Gastroesophageal sphincter (tissue), 4 donors: Measurements from ENCODE around the gene KCTD19. TPM values are rescaled to one million over a fixed set of nuclear protein-coding genes. Genes with fewer than 3 reads are reported as not detected.

Experiments
- ATAC-seq: fragments of 150-250 bp; one replicate; pipeline ENCODE4 v1.9.1; 2016; ENCODE audit warnings: mild to moderate bottlenecking, moderate library complexity
- H3K27ac ChIP-seq, 4 donors: fragments of 200-600 bp; sonication (generic) in 3 of 4; 1 replicate in 3 of 4; 2 replicates in 1 of 4; pipeline ENCODE4 v1.5.1; 2016 to 2019
- H3K27me3 ChIP-seq: fragments of 200-600 bp; sonication (generic); one replicate; pipeline ENCODE4 v1.5.1; 2019
- H3K36me3 ChIP-seq, 2 donors: fragments of 200-600 bp; sonication (generic); one replicate each; pipeline ENCODE4 v1.5.1; 2019; ENCODE audit warnings: control low read depth in 1 of 2
- H3K4me1 ChIP-seq, 3 donors: fragments of 200-600 bp; sonication (generic); 1 replicate in 2 of 3; 2 replicates in 1 of 3; pipeline ENCODE4 v1.5.1; 2016 to 2019; ENCODE audit warnings: control low read depth in 2 of 3
- H3K4me3 ChIP-seq, 2 donors: fragments of 200-600 bp; sonication (generic); one replicate each; pipeline ENCODE4 v1.5.1; 2019; ENCODE audit warnings: mild to moderate bottlenecking in 1 of 2, moderate library complexity in 1 of 2
- H3K9me3 ChIP-seq, 3 donors: fragments of 200-600 bp; sonication (generic); one replicate each; pipeline ENCODE4 v1.5.1; 2017 to 2019; ENCODE audit warnings: control low read depth in 2 of 3
- EP300 ChIP-seq: sonication (generic); formaldehyde crosslinking; IDR thresholded peaks from one replicate; pipeline ENCODE4 v1.6.1; 2017; ENCODE audit warnings: antibody characterized with exemption, mild to moderate bottlenecking
- POLR2A ChIP-seq, 2 donors: fragments of 450-650 bp; IDR thresholded peaks; one replicate each; pipeline ENCODE4 v1.6.1; 2017; ENCODE audit warnings: antibody characterized with exemption in 2 of 2, mild to moderate bottlenecking in 2 of 2, moderate library complexity in 1 of 2
- POLR2AphosphoS5 ChIP-seq: sonication (generic); formaldehyde crosslinking; IDR thresholded peaks from one replicate; pipeline ENCODE4 v1.6.1; 2017; ENCODE audit warnings: antibody characterized with exemption
- WGBS, 2 donors: methylation state at CpG; one replicate each; pipeline ENCODE4 v1.1.5; 2018; ENCODE audit warnings: low coverage in 1 of 2; 5-methylcytosine and 5-hydroxymethylcytosine counted together
- total RNA-seq, 4 donors: library from RNA; depleted of rRNA; stranded (reverse); fragments of >200 nt; gene quantifications; one replicate each; pipeline ENCODE4 v1.1.0, GENCODE V29; 2016
- TF ChIP-seq, protein P1 (sequence below), 4 experiments: fragments of 200-600 bp in 2 of 4; fragments of 450-650 bp in 2 of 4; sonication (generic) in 1 of 4; IDR thresholded peaks; one replicate each; pipeline ENCODE4 v1.5.1; 2017 to 2019; ENCODE audit warnings: antibody characterized with exemption in 4 of 4, mild to moderate bottlenecking in 2 of 4, moderate library complexity in 2 of 4

The KCTD19 gene
- total RNA-seq, 4 donors from 2014 or later: 0.13 to 0.19 TPM; not detected in 2

DNA sequence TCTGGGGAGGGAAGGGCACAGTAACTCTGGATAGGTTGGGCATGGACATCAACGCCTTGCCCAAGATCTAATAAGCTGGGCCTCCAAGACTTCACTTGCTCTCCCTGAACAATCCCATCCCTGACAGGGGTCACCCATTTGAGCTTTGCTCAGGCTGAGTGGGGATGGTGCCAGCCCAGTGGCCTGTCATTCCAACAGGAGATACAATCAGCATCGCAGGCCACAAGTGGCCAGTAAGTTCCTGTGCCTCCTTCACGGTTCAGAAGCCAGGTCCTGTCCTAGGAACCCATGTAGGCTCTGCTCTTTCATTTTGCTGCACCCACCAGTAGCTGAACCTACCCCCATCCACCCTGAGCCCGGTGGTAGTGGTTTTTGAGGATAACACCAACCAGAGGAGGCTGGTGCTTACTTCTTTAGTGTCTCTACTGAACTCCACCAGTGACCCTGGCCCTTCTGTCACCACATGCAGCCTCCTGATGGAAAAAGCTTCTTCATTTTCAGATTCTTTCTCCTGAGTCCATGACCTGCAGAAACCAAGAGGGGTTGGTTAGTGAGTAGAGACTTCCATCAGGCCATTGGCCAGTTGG is 32.3 kb downstream of the KCTD19 start:
- peaks cover 5% of the 10 kb centered on the region for H3K27me3 ChIP-seq
- no peaks in the 10 kb centered on the region for H3K36me3 ChIP-seq
- ATAC-seq: no peak
- 100% methylated on average over 1 of the region's 4 CpGs; no CpG with 5 or more reads in 1 of the 2 donors for WGBS, 2 donors
- H3K4me1 ChIP-seq: no peaks in the 10 kb centered on the region
- no peak overlapping the region for H3K4me3 ChIP-seq
- no peaks in the 10 kb centered on the region for H3K9me3 ChIP-seq
- TF ChIP-seq EP300 (no peak), POLR2AphosphoS5 (no peak), POLR2A (IDR thresholded peaks at IDR 0.05) (no peak)
- no peak overlapping the region for H3K27ac ChIP-seq

DNA sequence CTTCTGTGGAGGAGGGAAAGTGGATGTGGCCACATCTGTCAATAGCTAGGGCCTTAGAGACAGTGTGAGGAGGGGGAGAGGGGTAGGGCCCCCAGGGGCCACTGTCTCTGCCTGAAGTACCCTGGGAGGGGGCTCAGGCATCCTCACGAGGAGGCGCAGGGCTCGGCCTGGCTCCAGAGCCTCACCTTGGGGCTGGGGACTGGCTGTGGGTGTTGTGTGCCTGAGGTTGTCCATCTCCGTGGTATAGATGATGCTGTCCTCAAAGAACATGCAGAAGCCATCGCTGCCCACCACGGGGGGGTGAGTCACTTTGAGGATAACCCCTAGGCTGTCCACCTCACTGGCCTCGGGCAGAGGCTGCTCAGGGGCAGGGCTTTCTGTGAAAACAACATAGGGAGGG is 35.1 kb downstream of the KCTD19 start:
- Histone ChIP-seq H3K9me3 (no peaks in the 10 kb centered on the region), H3K27ac (no peak overlapping the region), H3K4me3 (no peak overlapping the region), H3K4me1 (no peaks in the 10 kb centered on the region), H3K36me3 (no peaks in the 10 kb centered on the region), H3K27me3 (no peaks in the 10 kb centered on the region)
- TF ChIP-seq EP300: no peak
- TF ChIP-seq, protein P1, sequence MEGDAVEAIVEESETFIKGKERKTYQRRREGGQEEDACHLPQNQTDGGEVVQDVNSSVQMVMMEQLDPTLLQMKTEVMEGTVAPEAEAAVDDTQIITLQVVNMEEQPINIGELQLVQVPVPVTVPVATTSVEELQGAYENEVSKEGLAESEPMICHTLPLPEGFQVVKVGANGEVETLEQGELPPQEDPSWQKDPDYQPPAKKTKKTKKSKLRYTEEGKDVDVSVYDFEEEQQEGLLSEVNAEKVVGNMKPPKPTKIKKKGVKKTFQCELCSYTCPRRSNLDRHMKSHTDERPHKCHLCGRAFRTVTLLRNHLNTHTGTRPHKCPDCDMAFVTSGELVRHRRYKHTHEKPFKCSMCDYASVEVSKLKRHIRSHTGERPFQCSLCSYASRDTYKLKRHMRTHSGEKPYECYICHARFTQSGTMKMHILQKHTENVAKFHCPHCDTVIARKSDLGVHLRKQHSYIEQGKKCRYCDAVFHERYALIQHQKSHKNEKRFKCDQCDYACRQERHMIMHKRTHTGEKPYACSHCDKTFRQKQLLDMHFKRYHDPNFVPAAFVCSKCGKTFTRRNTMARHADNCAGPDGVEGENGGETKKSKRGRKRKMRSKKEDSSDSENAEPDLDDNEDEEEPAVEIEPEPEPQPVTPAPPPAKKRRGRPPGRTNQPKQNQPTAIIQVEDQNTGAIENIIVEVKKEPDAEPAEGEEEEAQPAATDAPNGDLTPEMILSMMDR (IDR thresholded peaks at IDR 0.05): no peak
- no peak for TF ChIP-seq POLR2AphosphoS5
- no peak for TF ChIP-seq POLR2A (IDR thresholded peaks at IDR 0.05)
- no peak for ATAC-seq
- 0 to 63% methylated on average over 1 to 2 of the region's 7 CpGs for WGBS, 2 donors

DNA sequence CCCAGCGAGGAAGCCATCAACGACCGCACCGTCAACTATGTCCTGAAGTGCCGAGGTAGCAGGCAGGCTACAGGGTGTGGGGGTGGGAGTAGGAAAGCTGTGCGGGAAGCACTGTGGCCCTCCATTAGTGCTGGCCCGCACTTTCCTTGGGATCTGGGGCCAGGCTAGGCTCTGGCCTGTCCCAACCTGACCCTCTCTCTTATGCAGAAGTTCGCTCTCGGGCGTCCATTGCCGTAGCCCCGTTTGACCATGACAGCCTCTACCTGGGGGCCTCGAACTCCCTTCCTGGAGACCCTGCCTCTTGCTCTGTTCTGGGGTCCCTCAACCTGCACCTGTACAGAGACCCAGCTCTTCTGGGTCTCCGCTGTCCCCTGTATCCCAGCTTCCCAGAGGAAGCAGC is 38.6 kb downstream of the KCTD19 start:
- TF ChIP-seq, protein P1 (IDR thresholded peaks at IDR 0.05): no peak
- no peak for TF ChIP-seq POLR2A (IDR thresholded peaks at IDR 0.05)
- no peak for TF ChIP-seq EP300
- TF ChIP-seq POLR2AphosphoS5: no peak
- ATAC-seq: no peak

DNA sequence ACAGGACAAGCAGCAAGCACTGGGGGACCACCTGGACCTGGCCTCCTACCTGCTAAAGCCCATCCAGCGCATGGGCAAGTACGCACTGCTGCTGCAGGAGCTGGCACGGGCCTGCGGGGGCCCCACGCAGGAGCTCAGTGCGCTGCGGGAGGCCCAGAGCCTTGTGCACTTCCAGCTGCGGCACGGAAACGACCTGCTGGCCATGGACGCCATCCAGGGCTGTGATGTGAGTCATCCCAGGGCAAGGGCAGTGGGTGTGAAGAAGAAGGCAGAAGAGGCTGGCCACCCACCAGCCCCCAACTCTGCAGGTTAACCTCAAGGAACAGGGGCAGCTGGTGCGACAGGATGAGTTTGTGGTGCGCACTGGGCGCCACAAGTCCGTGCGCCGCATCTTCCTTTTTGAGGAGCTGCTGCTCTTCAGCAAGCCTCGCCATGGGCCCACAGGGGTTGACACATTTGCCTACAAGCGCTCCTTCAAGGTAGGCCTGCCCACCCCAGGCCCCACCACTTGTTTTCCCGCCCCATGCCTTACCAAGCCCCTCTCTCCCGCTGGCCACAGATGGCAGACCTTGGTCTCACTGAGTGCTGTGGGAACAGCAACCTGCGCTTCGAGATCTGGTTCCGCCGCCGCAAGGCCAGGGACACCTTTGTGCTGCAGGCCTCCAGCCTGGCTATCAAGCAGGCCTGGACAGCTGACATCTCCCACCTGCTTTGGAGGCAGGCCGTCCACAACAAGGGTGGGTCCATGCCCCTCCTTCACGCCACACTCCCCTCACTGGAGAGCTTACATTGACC is 39.9 kb downstream of the KCTD19 start:
- Histone ChIP-seq H3K36me3 (peaks cover 0 to 6% of the 10 kb centered on the region in 2 donors), H3K4me1 (no peaks in the 10 kb centered on the region), H3K27ac (no peak overlapping the region), H3K9me3 (no peaks in the 10 kb centered on the region), H3K4me3 (no peak overlapping the region), H3K27me3 (no peaks in the 10 kb centered on the region)
- no peak for TF ChIP-seq POLR2A (IDR thresholded peaks at IDR 0.05)
- no peak for TF ChIP-seq EP300
- no peak for TF ChIP-seq POLR2AphosphoS5
- TF ChIP-seq, protein P1 (IDR thresholded peaks at IDR 0.05): no peak
- 83% methylated on average over 1 of the region's 28 CpGs; no CpG with 5 or more reads in 1 of the 2 donors for WGBS, 2 donors
- ATAC-seq: no peak

More for the DNA sequence above, 38.6 kb downstream of the KCTD19 start:
- no peaks in the 10 kb centered on the region for H3K36me3 ChIP-seq
- no peaks in the 10 kb centered on the region for H3K9me3 ChIP-seq
- H3K27ac ChIP-seq: no peak overlapping the region
- no peaks in the 10 kb centered on the region for H3K4me1 ChIP-seq
- no peaks in the 10 kb centered on the region for H3K27me3 ChIP-seq
- no peak overlapping the region for H3K4me3 ChIP-seq
- WGBS, 2 donors: 95 to 100% methylated on average over 2 to 7 of the region's 14 CpGs

DNA sequence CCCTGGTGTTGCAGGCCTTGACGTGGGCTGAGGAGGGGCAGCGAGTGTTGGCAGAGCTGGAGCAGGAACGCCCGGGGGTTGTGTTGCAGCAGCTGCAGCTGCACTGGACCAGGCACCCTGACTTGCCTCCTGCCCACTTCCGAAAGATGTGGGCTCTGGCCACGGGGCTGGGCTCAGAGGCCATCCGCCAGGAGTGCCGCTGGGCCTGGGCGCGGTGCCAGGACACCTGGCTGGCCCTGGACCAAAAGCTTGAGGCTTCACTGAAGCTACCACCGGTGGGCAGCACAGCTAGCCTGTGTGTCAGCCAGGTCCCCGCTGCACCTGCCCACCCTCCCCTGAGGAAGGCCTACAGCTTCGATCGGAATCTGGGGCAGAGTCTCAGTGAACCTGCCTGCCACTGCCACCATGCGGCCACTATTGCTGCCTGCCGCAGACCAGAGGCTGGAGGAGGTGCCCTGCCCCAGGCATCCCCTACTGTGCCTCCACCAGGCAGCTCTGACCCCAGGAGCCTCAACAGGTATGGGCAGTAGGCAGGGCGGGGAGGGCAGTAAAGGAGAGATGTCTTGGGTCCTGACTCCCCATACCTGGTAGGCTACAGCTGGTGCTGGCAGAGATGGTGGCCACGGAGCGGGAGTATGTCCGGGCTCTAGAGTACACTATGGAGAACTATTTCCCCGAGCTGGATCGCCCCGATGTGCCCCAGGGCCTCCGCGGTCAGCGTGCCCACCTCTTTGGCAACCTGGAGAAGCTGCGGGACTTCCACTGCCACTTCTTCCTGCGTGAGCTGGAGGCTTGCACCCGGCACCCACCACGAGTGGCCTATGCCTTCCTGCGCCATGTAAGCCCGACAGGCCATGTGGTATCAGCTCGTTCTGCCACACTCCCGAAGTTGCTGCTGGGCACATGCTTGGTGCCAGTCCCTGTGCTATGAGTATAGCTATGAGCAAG is 41.6 kb downstream of the KCTD19 start:
- TF ChIP-seq, protein P1 (IDR thresholded peaks at IDR 0.05): peak in 1 of 4 experiments; percentile 41
- no peak for TF ChIP-seq POLR2A (IDR thresholded peaks at IDR 0.05)
- 80% methylated on average over 1 of the region's 34 CpGs; no CpG with 5 or more reads in 1 of the 2 donors for WGBS, 2 donors
- Histone ChIP-seq H3K27me3 (no peaks in the 10 kb centered on the region), H3K9me3 (no peaks in the 10 kb centered on the region), H3K36me3 (peaks cover 0 to 6% of the 10 kb centered on the region in 2 donors), H3K4me1 (no peaks in the 10 kb centered on the region), H3K4me3 (no peak overlapping the region), H3K27ac (no peak overlapping the region)
- no peak for ATAC-seq
